Vagina (tissue), 2 donors: ENCODE measurements around the gene ZSCAN21.

Experiments used
- CTCF ChIP-seq, 3 experiments: fragments of 450-650 bp in 2 of 3; fragments of 200-600 bp in 1 of 3; sonication (generic) in 1 of 3; IDR thresholded peaks; one replicate each; pipeline ENCODE4 v1.5.1; 2017 to 2019; ENCODE audit warnings: antibody characterized with exemption in 3 of 3, mild to moderate bottlenecking in 2 of 3, moderate library complexity in 2 of 3
- POLR2AphosphoS5 ChIP-seq, 2 donors: sonication (generic); formaldehyde crosslinking; IDR thresholded peaks; one replicate each; pipeline ENCODE4 v1.9.0; 2017; ENCODE audit warnings: antibody characterized with exemption in 2 of 2, mild to moderate bottlenecking in 2 of 2, low read depth in 1 of 2; ENCODE audit not compliant: insufficient read depth in 1 of 2

DNA sequence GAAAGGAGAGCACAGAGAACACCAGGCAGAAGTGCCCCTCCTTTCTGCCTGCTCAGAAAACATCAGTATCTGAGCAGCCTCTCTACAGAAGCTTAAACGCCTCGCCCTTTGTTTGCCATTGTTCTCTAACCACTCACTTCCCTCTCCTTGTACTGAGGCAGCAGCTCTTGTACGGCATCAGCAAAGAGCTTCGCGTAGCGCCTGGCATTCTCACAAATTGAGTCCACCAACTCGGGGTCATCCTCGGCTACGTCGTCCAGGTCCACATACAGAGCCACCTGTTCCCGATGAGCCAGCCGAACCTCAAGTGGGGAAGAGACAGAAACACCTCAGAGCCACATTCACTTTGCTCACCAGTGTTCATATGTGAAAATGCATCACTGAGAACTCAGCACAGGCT, 49.9 kb downstream of the ZSCAN21 start:
- TF ChIP-seq CTCF (IDR thresholded peaks at IDR 0.05): no peak
- TF ChIP-seq POLR2AphosphoS5 (IDR thresholded peaks at IDR 0.05; ENCODE audit: insufficient read depth in 1 of 2, low read depth in 1 of 2): no peak
